ENCODE measurements around the gene UIMC1.

The UIMC1 gene

DNA sequence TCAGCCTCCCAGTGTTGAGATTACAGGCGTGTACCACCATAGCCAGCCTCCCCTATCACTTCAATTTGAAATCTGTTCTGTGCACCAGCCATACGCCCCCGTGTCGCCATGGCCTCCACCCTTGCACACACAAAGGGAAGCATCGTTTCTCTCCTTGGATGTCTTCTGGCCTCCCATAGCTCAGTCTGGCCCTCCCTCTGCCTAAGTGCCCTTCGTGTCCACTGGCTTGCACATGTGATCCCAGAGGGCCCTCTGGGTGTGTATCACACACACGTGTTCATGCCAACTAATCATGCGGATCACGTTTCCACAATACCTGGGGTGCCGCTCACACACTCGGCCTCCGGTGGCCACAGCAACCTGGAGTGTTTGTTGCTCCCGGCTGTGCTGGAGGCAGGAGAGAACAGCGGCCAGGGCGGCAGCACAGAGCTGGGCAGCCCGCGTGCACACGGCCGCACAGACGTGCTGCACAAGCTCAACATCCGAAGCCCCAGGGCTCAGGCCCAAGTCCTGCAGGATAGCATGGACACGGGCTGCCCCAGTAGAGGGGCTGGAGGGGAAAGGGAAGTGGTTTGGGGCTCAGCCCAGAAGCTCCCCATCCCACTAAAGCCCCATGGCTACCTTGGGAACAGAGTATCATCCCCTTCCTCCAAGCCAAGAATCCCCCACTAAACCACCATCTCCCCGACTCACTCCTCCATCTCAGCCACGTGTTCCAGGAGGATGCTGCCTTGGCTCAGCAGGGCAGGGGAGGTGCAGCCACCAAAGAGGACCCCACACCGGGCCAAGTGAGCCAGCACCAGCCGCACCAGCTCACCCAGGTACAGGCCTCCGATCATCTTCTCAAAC is 118.3 kb downstream of the UIMC1 start:
- no peak for DNase-seq (ENCODE audit: low read depth in 2 of 2)
- no peak for TF ChIP-seq CTCF (IDR thresholded peaks at IDR 0.05; ENCODE audit: low read depth, low read length)
- H3K4me3 ChIP-seq (replicated peaks in 1 of 2; ENCODE audit: low read depth in 2 of 2, low read length in 2 of 2), result no peak overlapping the region

DNA sequence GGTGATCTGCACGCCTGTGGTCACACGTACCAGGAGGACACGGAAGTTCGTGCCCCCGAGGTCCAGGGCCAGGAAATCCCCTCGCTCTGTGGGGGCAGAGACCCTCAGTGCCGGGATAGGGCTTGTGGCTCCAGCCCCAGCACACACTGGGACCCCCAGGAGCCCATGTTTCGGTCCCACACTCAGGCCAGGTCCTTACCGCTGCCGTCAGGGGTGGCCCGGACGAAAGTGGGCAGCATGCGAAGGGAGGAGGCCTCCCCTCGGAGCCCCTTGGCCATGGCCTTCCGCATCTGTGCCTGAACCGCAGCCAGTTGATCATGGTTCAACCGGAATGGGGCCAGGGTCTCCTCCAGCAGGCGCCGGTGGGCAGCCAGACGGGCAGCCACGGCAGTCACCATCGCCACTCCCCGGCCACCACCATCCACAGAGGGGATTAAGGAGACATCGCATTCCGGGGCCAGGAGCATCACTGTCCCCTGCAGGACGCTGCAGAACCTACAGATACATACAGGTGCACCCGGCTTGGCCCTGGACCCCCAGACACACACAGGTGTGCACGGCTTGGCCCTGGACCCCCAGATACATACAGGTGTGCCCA is 119.2 kb downstream of the UIMC1 start:
- no peak overlapping the region for H3K4me3 ChIP-seq (replicated peaks in 1 of 2; ENCODE audit: low read depth in 2 of 2, low read length in 2 of 2)
- no peak for TF ChIP-seq CTCF (IDR thresholded peaks at IDR 0.05; ENCODE audit: low read depth, low read length)
- no peak for DNase-seq (ENCODE audit: low read depth in 2 of 2)

DNA sequence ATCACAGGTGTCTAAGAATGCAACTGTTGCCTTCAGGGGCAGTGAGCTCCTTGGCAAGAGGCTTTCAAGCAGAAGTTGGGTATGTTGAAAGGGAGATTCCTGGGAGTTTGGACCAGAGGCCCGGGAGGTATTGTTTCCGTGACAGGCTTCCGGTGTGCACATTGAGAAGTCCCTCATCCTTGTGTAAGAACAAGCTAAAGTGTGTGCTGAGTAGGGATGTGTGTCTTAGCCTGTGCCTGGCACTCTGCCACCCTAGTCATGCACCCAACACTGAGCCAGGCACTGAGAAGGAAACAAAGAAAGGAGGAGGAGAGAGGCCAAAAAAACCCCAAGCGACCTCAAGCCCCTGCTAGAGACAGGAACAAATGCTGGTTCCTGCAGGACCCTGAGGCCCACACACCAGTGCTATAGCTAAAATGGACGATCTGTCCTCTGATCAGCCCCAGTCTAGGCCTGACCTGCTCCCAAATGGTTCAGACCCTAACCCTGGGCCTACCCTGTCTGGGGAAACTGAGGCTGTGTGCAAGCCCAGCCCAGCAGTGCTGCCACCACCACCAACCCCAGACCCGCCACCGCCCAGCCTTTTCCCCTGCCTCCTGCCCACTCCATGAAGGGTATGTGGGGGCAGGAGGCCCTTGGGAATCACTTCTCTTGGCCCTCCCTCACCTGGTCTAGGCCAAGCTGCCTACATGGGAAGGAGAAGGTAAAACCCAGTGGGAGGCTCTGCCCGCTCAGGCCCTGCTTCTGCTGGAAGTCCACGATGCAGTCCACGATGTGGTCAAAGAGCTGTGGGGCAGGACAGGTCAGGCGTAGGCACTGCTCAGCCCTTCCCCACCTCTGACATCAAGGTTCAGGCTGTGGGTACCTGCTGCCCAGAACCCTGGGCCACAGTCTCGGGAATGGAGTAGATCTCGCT is 120.0 kb downstream of the UIMC1 start:
- no peak overlapping the region for H3K4me3 ChIP-seq (replicated peaks in 1 of 2; ENCODE audit: low read depth in 2 of 2, low read length in 2 of 2)
- no peak for TF ChIP-seq CTCF (IDR thresholded peaks at IDR 0.05; ENCODE audit: low read depth, low read length)
- no peak for DNase-seq (ENCODE audit: low read depth in 2 of 2)

DNA sequence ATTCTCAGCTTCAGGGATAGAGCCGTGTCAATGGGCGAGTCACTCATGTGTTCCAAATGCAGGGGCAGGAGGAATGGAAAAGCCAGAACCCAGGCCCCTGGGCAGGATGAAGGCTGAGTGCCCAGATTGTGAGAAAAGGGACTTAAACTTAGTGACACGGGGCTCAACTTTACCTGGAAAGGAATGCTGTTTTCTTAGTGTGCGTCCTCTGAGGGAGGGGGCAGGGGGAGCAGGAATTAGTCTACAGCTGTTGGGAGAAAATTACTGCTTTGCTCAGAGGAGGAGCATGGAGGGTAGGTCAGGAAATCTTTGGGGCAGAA is 122.0 kb downstream of the UIMC1 start:
- no peak for DNase-seq (ENCODE audit: low read depth in 2 of 2)
- H3K4me3 ChIP-seq (replicated peaks in 1 of 2; ENCODE audit: low read depth in 2 of 2, low read length in 2 of 2), result no peak overlapping the region
- TF ChIP-seq CTCF (IDR thresholded peaks at IDR 0.05; ENCODE audit: low read depth, low read length), result no peak

DNA sequence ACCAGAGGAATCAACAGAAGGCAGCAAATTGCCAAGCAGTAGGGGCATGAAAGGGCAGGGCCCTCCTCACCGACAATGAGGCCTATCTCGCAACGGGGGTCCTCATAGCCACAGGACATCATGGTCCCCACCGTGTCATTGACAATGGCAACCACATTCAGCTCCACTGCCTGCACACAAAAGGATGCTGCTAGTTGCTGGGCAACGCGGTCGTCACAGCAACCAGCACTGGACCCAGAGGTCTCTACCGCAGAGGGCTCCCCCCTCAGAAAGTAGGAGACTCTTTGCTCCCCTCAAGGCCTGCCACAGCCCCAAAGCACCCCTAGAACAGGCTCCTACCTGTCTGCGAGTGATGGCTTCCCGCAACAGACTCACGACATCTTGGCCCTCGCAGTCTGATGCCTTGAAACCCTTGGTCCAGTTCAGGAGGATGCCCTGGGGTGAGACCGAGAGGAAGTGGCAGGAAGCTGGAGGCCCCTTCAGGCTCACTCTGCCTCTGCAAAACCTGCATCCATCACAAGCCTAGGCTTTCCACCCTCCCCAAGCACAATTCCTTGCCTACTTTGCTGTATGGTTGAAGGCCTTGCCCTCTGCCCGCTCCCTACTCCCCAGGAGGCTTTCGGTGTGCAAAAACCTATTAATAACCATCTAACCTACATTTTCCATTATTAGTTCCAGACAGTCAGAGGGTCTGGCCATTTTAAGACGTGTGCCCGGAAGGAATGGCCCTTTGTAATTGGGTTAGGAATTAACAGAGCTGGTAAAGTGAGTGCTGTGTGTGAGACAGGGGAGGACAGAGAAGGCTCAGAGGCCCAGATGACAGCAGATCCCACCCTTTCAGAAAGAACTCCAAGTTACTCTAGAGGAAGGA is 122.6 kb downstream of the UIMC1 start:
- no peak overlapping the region for H3K4me3 ChIP-seq (replicated peaks in 1 of 2; ENCODE audit: low read depth in 2 of 2, low read length in 2 of 2)
- DNase-seq (ENCODE audit: low read depth in 2 of 2), result no peak
- TF ChIP-seq CTCF (IDR thresholded peaks at IDR 0.05; ENCODE audit: low read depth, low read length), result no peak

- peak; percentile 13 to 14 for DNase-seq (ENCODE audit: low read depth in 2 of 2)
Measured at GRCh38 chr5:176882567-176882903, 124.0 kb downstream of the UIMC1 start.

More at GRCh38 chr5:176882567-176882903, 124.0 kb downstream of the UIMC1 start:
- TF ChIP-seq CTCF (IDR thresholded peaks at IDR 0.05; ENCODE audit: low read depth, low read length), result no peak
- no peak overlapping the region for H3K4me3 ChIP-seq (replicated peaks in 1 of 2; ENCODE audit: low read depth in 2 of 2, low read length in 2 of 2)

Measured in cardiac fibroblast (primary cell).